Measurements from ENCODE around the gene TEX48. TPM values are rescaled to one million over a fixed set of nuclear protein-coding genes. Genes with fewer than 3 reads are reported as not detected.

The TEX48 gene
- total and polyA plus RNA-seq, 10 of the 15 experiments (the other 5 are each of a cell fraction or from before 2014, with no cell fraction given), result not detected

- H4K20me1 ChIP-seq (ENCODE audit: control insufficient read depth, insufficient read depth), result no peaks in the 10 kb centered on the region
- H3K4me1 ChIP-seq (ENCODE audit: control insufficient read depth, insufficient read depth, low read length), result no peaks in the 10 kb centered on the region
- DNase-seq (ENCODE audit: low read depth, low spot score), result no peak
- ChIA-PET RAD21 (ENCODE audit: unreplicated experiment) (interaction anchor here (0.7 to 1.0 kb wide), 4 partner anchors 9 to 253 kb away, joined by 3 to 5 read pairs (median 3); no protein-coding TSS in a partner anchor), POLR2A (no interaction called here), CTCF (interaction anchor here (1.2 to 2.5 kb wide), 3 partner anchors 9 to 51 kb away, joined by 3 to 13 read pairs (median 10); no protein-coding TSS in a partner anchor), SMC1A (ENCODE audit: uncharacterized antibody, unreplicated experiment) (interaction anchor here (0.6 to 3.1 kb wide), 5 partner anchors 9 to 867 kb away, joined by 3 to 16 read pairs (median 4); no protein-coding TSS in a partner anchor)
- no peaks in the 10 kb centered on the region for H3K79me2 ChIP-seq (ENCODE audit: control insufficient read depth, insufficient read depth, low read length)
- WGBS (ENCODE audit: insufficient coverage, insufficient replicate concordance, low lambda C conversion rate, missing lambda C conversion rate), result 98% methylated on average over 5 of the region's 5 CpGs
- H2AFZ ChIP-seq (ENCODE audit: control insufficient read depth, low read depth, low read length), result no peak overlapping the region
- no peak overlapping the region for H3K9ac ChIP-seq (ENCODE audit: control insufficient read depth, insufficient read depth, low read length)
- no peak overlapping the region for H3K27ac ChIP-seq (ENCODE audit: control insufficient read depth, insufficient read depth)
- intact Hi-C loops (cut with micrococcal nuclease; ENCODE audit: unreplicated experiment), result no loop called here
- no peak for FAIRE-seq
- in situ Hi-C loops (cut with MboI), result no loop called here
- TF ChIP-seq ESRRA (IDR thresholded peaks at IDR 0.05; ENCODE audit: low read length) (no peak), ZNF687 (IDR thresholded peaks at IDR 0.05) (no peak), MLLT1 (IDR thresholded peaks at IDR 0.05) (no peak), SMARCA5 (IDR thresholded peaks at IDR 0.05) (no peak), GATAD2B (conservative IDR thresholded peaks at IDR 0.05; ENCODE audit: low read depth) (no peak), CHD2 (IDR thresholded peaks at IDR 0.05; ENCODE audit: borderline replicate concordance, low read depth, low read length) (no peak)
- H3K4me3 ChIP-seq, result no peak overlapping the region
- ATAC-seq, result no peak
- no peaks in the 10 kb centered on the region for H3K27me3 ChIP-seq (replicated peaks in 1 of 2; ENCODE audit: control insufficient read depth in 2 of 2, insufficient read depth in 2 of 2, low read length in 1 of 2)
- H3K36me3 ChIP-seq (ENCODE audit: control insufficient read depth in 2 of 2, insufficient read depth in 2 of 2, low read length in 1 of 2), result peaks cover 15 to 45% of the 10 kb centered on the region in 2 experiments
- H3K9me3 ChIP-seq (replicated peaks; ENCODE audit: control insufficient read depth, insufficient read depth, low read length), result no peaks in the 10 kb centered on the region
- H3K4me2 ChIP-seq (ENCODE audit: control insufficient read depth, insufficient read depth), result no peak overlapping the region
- TSS peak; percentile 25 for BruUV-seq (replicated peaks)
These were observed 38.1 kb downstream of the TEX48 start for GRCh38 chr9:114643896-114644295.
